Parathyroid adenoma (tissue), 2 donors: ENCODE data around the gene CSNK2A1.
"Not testable (repeated sequence)": the region's sequence is repeated elsewhere in the genome, so short reads cannot be mapped to it uniquely, and the experiment has no call there.

Experiments used
- H2AFZ ChIP-seq: fragments of 300-600 bp; sonication (generic); one replicate; pipeline ENCODE4 v1.7.0; 2017; ENCODE audit warnings: antibody characterized with exemption, mild to moderate bottlenecking
- H3K27ac ChIP-seq: fragments of 300-600 bp; sonication (generic); one replicate; pipeline ENCODE4 v1.7.0; 2017
- H3K27me3 ChIP-seq: fragments of 300-600 bp; sonication (generic); one replicate; pipeline ENCODE4 v1.7.0; 2017; ENCODE audit warnings: low read length; ENCODE audit not compliant: control insufficient read depth, insufficient read depth
- H3K36me3 ChIP-seq: fragments of 300-600 bp; sonication (generic); one replicate; pipeline ENCODE4 v1.7.0; 2017; ENCODE audit warnings: low read length; ENCODE audit not compliant: control insufficient read depth, insufficient read depth
- H3K4me1 ChIP-seq: fragments of 300-600 bp; sonication (generic); one replicate; pipeline ENCODE4 v1.7.0; 2017; ENCODE audit warnings: control low read depth
- H3K4me2 ChIP-seq: fragments of 300-600 bp; sonication (generic); one replicate; pipeline ENCODE4 v1.7.0; 2017; ENCODE audit warnings: low read length
- H3K4me3 ChIP-seq: fragments of 300-600 bp; sonication (generic); one replicate; pipeline ENCODE4 v1.7.0; 2017; ENCODE audit warnings: low read depth, low read length
- H3K79me2 ChIP-seq: fragments of 300-600 bp; sonication (generic); one replicate; pipeline ENCODE4 v1.7.0; 2017; ENCODE audit warnings: control low read depth
- H3K9ac ChIP-seq: fragments of 300-600 bp; sonication (generic); one replicate; pipeline ENCODE4 v1.7.0; 2017; ENCODE audit warnings: mild to moderate bottlenecking
- H3K9me3 ChIP-seq: fragments of 300-600 bp; sonication (generic); one replicate; pipeline ENCODE4 v1.7.0; 2017; ENCODE audit warnings: low read length; ENCODE audit not compliant: control insufficient read depth
- TF ChIP-seq, protein P1 (sequence below): fragments of 300-600 bp; sonication (generic); IDR thresholded peaks from one replicate; pipeline ENCODE4 v1.7.0; 2017; ENCODE audit warnings: antibody characterized with exemption, mild to moderate bottlenecking
- donor health status: primary hyperparathyroidism.

CSNK2A1 gene

GRCh38 chr20:478010-478948, 65.3 kb downstream of the CSNK2A1 start:
- no peak overlapping the region for H3K4me3 ChIP-seq
- H3K36me3 ChIP-seq: no peaks in the 10 kb centered on the region
- no peak overlapping the region for H3K4me2 ChIP-seq
- no peaks in the 10 kb centered on the region for H3K27me3 ChIP-seq
- H3K9ac ChIP-seq: no peak overlapping the region
- no peak overlapping the region for H3K27ac ChIP-seq
- no peaks in the 10 kb centered on the region for H3K9me3 ChIP-seq
- TF ChIP-seq, protein P1, sequence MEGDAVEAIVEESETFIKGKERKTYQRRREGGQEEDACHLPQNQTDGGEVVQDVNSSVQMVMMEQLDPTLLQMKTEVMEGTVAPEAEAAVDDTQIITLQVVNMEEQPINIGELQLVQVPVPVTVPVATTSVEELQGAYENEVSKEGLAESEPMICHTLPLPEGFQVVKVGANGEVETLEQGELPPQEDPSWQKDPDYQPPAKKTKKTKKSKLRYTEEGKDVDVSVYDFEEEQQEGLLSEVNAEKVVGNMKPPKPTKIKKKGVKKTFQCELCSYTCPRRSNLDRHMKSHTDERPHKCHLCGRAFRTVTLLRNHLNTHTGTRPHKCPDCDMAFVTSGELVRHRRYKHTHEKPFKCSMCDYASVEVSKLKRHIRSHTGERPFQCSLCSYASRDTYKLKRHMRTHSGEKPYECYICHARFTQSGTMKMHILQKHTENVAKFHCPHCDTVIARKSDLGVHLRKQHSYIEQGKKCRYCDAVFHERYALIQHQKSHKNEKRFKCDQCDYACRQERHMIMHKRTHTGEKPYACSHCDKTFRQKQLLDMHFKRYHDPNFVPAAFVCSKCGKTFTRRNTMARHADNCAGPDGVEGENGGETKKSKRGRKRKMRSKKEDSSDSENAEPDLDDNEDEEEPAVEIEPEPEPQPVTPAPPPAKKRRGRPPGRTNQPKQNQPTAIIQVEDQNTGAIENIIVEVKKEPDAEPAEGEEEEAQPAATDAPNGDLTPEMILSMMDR: no peak
- H3K4me1 ChIP-seq: no peaks in the 10 kb centered on the region
- H2AFZ ChIP-seq: no peak overlapping the region
- no peaks in the 10 kb centered on the region for H3K79me2 ChIP-seq

GRCh38 chr20:476561-477249, 66.9 kb downstream of the CSNK2A1 start:
- H3K4me1 ChIP-seq, H3K4me3 ChIP-seq, H3K27ac ChIP-seq: not testable (repeated sequence)

DNA sequence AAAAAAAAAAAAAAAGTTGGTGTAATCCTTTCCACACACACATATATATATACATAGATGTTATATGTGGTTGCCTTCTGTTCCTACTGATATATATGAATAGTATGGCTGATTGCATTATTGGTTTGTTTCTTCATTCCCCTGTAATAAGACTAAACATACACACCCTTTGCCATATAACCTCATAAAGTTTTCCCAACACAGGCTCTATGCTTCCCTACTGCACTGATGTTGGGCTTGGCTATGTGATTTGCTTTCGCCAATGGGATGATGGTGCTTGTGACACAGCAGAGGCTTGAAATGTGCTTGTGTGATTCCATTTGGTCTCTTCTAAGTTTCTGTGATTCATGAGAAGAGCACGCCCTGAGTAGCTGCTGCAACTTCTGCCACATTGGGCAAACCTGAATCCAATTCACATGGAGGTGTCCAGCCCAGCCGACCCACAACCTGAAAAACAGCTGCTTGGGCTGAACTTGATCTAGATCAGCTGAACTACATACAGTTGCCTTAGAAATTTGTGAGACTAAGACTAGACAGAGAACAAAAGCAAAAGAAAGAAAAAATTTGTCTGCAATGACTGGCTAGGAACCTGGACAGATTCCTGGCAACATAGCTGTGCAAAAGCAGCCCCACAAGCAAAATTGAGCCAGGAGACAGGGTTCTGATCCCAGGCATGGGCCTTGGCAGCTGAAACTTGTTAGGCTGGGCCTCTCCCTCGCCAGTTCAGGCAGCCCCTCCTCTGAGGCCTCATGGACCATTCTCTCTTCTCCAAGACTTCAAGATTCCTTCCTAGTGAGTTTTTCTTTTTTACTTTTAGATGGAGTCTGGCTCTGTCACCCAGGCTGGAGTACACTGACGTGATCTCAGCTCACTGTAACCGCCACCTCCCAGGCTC, 67.9 kb downstream of the CSNK2A1 start:
- H3K79me2 ChIP-seq: no peaks in the 10 kb centered on the region
- no peaks in the 10 kb centered on the region for H3K36me3 ChIP-seq
- no peak overlapping the region for H3K4me2 ChIP-seq
- no peaks in the 10 kb centered on the region for H3K9me3 ChIP-seq
- H3K27me3 ChIP-seq: no peaks in the 10 kb centered on the region
- no peak overlapping the region for H3K4me3 ChIP-seq
- H3K27ac ChIP-seq: no peak overlapping the region
- H3K9ac ChIP-seq: no peak overlapping the region
- TF ChIP-seq, protein P1: no peak
- no peaks in the 10 kb centered on the region for H3K4me1 ChIP-seq
- H2AFZ ChIP-seq: no peak overlapping the region

More at GRCh38 chr20:476561-477249, 66.9 kb downstream of the CSNK2A1 start:
- H2AFZ ChIP-seq, H3K9me3 ChIP-seq, H3K4me2 ChIP-seq, H3K36me3 ChIP-seq, H3K27me3 ChIP-seq, H3K79me2 ChIP-seq, H3K9ac ChIP-seq: not testable (repeated sequence)

DNA sequence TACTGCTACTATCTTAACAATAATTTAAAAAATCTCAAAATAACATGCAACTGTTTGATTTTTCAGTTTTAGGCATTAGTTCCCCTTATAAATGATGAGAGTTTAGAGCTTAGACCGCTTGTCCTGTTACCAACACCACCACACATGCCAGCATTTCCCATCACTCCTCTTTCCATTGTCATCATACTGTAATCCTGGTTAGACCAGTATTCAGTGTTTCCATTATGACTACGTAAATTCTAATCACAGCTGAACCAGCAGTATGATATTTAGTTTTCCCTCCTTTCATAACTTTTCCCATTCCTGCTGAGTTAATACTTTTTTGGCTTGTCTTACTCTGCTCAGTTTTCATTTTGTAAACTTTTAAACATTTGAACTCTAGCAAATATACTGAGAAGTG, 69.0 kb downstream of the CSNK2A1 start:
- Histone ChIP-seq H2AFZ (no peak overlapping the region), H3K4me2 (no peak overlapping the region), H3K4me1 (no peaks in the 10 kb centered on the region), H3K79me2 (no peaks in the 10 kb centered on the region), H3K4me3 (no peak overlapping the region), H3K27me3 (no peaks in the 10 kb centered on the region), H3K27ac (no peak overlapping the region), H3K9ac (no peak overlapping the region), H3K9me3 (no peaks in the 10 kb centered on the region), H3K36me3 (no peaks in the 10 kb centered on the region)
- TF ChIP-seq, protein P1: no peak
